ENCODE measurements around the gene PPFIA2. TPM values are rescaled to one million over a fixed set of nuclear protein-coding genes. Genes with fewer than 3 reads are reported as not detected.

The PPFIA2 gene
- polyA plus RNA-seq, 1 of the 3 experiments (the other 2 are of a cell fraction), result not detected

DNA sequence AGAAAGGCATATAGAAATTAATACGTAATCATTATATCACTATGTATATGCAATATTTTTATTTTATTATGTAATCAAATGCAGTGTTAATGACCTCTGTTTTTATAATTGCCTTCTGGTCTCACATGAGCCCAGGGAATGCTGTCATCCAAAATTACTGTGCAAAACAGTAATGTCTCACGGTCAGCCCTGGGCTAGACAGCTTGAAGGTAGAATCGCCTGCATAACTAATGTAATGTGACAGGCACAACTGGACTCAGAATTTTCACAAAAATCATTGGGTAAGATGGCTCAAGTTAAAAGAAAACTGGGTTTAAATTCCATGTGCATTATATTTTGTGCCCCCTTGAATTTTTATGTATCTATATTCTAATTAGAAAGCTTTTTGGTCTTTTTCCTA, 293.3 kb downstream of the PPFIA2 start:
- Histone ChIP-seq H3K27me3 (ENCODE audit: insufficient read depth) (no peaks in the 10 kb centered on the region; the same call in 1 of the 2 replicates), H3K9ac (no peak overlapping the region), H3K9me2 (no peaks in the 10 kb centered on the region), H3K36me3 (replicated peaks in 1 of 2; ENCODE audit: control insufficient read depth in 1 of 2, insufficient read depth in 2 of 2, low read length in 1 of 2) (no peaks in the 10 kb centered on the region), H3F3A (replicated peaks; ENCODE audit: insufficient read depth) (no peaks in the 10 kb centered on the region), H3K9me3 (no peaks in the 10 kb centered on the region), H3K79me2 (ENCODE audit: insufficient read depth) (no peaks in the 10 kb centered on the region), H3K4me3 (ENCODE audit: low read depth in 2 of 2, low read length in 1 of 2) (no peak overlapping the region), H3K4me1 (ENCODE audit: control insufficient read depth in 1 of 2, insufficient read depth in 2 of 2, low read depth in 1 of 2, low read length in 1 of 2) (no peaks in the 10 kb centered on the region; a peak in 1 of 4 replicates), H3K4me2 (no peak overlapping the region), H4K20me1 (ENCODE audit: insufficient read depth) (no peaks in the 10 kb centered on the region), H3K27ac (ENCODE audit: low read depth in 2 of 2, low read length in 1 of 2) (no peak overlapping the region), H2AFZ (ENCODE audit: low read depth) (no peak overlapping the region)
- TF ChIP-seq NRF1 (IDR thresholded peaks at IDR 0.05; ENCODE audit: low read depth, low read length) (no peak), RCOR1 (IDR thresholded peaks at IDR 0.05; ENCODE audit: low read length) (no peak), GATA2 (CRISPR knock-in tag; IDR thresholded peaks at IDR 0.05) (no peak), FOXM1 (IDR thresholded peaks at IDR 0.05; ENCODE audit: low read depth) (no peak), EP300 (IDR thresholded peaks at IDR 0.05; ENCODE audit: borderline replicate concordance in 1 of 2, low read depth in 1 of 2, low read length in 1 of 2) (no peak), MEF2A (IDR thresholded peaks at IDR 0.05; ENCODE audit: borderline replicate concordance, low read depth) (no peak), CTCF (IDR thresholded peaks at IDR 0.05) (no peak), TAF1 (IDR thresholded peaks at IDR 0.05; ENCODE audit: borderline replicate concordance, low read depth, low read length) (no peak), TEAD4 (IDR thresholded peaks at IDR 0.05; ENCODE audit: borderline replicate concordance, insufficient read depth) (no peak), YY1 (IDR thresholded peaks at IDR 0.05; ENCODE audit: low read depth) (no peak), RAD21 (IDR thresholded peaks at IDR 0.05; ENCODE audit: low read length) (no peak), JUND (IDR thresholded peaks at IDR 0.05) (no peak), FOSL2 (IDR thresholded peaks at IDR 0.05; ENCODE audit: borderline replicate concordance, low read depth) (no peak)
- TF ChIP-seq, protein P1, sequence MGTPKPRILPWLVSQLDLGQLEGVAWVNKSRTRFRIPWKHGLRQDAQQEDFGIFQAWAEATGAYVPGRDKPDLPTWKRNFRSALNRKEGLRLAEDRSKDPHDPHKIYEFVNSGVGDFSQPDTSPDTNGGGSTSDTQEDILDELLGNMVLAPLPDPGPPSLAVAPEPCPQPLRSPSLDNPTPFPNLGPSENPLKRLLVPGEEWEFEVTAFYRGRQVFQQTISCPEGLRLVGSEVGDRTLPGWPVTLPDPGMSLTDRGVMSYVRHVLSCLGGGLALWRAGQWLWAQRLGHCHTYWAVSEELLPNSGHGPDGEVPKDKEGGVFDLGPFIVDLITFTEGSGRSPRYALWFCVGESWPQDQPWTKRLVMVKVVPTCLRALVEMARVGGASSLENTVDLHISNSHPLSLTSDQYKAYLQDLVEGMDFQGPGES (IDR thresholded peaks at IDR 0.05; ENCODE audit: low read depth, low read length), result no peak
- TF ChIP-seq, protein P2, sequence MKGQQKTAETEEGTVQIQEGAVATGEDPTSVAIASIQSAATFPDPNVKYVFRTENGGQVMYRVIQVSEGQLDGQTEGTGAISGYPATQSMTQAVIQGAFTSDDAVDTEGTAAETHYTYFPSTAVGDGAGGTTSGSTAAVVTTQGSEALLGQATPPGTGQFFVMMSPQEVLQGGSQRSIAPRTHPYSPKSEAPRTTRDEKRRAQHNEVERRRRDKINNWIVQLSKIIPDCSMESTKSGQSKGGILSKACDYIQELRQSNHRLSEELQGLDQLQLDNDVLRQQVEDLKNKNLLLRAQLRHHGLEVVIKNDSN (IDR thresholded peaks at IDR 0.05; ENCODE audit: borderline replicate concordance, low read depth), result no peak
- TF ChIP-seq, protein P3, sequence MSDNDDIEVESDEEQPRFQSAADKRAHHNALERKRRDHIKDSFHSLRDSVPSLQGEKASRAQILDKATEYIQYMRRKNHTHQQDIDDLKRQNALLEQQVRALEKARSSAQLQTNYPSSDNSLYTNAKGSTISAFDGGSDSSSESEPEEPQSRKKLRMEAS (IDR thresholded peaks at IDR 0.05; ENCODE audit: low read depth), result no peak
- TF ChIP-seq, protein P4, sequence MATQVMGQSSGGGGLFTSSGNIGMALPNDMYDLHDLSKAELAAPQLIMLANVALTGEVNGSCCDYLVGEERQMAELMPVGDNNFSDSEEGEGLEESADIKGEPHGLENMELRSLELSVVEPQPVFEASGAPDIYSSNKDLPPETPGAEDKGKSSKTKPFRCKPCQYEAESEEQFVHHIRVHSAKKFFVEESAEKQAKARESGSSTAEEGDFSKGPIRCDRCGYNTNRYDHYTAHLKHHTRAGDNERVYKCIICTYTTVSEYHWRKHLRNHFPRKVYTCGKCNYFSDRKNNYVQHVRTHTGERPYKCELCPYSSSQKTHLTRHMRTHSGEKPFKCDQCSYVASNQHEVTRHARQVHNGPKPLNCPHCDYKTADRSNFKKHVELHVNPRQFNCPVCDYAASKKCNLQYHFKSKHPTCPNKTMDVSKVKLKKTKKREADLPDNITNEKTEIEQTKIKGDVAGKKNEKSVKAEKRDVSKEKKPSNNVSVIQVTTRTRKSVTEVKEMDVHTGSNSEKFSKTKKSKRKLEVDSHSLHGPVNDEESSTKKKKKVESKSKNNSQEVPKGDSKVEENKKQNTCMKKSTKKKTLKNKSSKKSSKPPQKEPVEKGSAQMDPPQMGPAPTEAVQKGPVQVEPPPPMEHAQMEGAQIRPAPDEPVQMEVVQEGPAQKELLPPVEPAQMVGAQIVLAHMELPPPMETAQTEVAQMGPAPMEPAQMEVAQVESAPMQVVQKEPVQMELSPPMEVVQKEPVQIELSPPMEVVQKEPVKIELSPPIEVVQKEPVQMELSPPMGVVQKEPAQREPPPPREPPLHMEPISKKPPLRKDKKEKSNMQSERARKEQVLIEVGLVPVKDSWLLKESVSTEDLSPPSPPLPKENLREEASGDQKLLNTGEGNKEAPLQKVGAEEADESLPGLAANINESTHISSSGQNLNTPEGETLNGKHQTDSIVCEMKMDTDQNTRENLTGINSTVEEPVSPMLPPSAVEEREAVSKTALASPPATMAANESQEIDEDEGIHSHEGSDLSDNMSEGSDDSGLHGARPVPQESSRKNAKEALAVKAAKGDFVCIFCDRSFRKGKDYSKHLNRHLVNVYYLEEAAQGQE (IDR thresholded peaks at IDR 0.05; ENCODE audit: low read depth, low read length), result no peak
- ChIA-PET POLR2A (no interaction called here), CTCF (interaction anchor here (1.4 kb wide), 1 partner anchor 15 kb away, joined by 5 read pairs; no protein-coding TSS in a partner anchor)
- no peak for DNase-seq
- 14% methylated on average over 3 of the region's 3 CpGs for WGBS (ENCODE audit: low lambda C conversion rate)
